8988T (cell line): ENCODE results near the gene TMEM135.
"Not testable (repeated sequence)": the region's sequence is repeated elsewhere in the genome, so short reads cannot be mapped to it uniquely, and the experiment has no call there.

Source experiments
- DNase-seq: peaks from one replicate; pipeline ENCODE4 v3.0.0; 2011

Gene TMEM135

DNA sequence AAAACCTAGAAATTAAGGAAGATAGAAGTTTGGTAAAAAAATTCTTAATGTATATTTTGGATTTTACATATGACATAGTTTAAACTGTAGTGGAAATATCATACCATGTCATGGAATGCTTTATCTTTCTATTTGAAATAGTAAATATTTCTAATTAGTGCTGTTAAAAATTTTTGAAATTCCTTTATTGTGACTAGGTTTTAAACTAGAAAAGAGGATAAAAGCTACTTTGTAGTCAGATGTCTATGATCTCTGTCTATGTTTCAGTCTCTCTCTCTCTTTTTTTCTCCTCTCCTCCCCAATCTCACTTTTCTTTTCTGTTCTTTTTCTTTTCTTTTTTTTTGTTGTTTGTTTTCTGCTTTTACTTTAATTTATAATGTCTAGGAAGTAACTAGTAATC is 226.2 kb downstream of the TMEM135 start:
- DNase-seq, result no peak

DNA sequence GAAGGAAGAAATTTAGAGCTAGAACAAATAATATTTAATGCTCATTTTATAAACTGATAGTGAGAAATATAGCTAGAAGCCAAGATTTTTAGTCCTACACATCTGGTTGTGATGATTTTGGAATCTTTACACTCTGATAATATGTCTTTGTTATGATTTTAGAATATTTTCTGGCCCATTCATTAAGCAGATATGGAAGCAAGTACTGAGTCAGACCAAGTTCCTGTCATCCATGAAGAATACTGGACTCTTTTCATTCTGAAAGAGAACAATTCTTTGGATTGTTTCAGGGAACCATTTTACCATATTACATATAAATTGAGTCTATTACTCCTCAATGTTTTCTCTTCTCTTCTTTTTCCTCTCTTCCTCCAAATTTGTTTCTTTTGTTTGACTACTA is 227.4 kb downstream of the TMEM135 start:
- no peak for DNase-seq

DNA sequence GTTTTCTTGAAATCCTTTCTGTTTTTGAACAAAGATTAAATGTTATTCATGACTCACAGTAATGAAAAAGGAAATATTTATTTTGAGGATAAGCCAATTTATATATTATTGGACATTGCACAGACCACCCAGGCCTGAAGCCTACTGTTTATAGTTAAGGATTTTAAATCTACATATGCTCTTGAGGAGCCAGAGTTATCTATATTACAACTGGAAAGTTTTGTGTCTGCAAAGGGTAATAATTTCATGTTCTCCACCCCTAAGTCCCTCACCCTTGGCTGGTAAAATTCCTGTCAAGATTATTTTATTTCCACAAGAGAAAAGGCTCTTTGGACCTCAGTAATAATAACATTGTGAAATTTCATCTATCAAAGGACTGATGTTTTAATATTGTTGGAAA is 228.2 kb downstream of the TMEM135 start:
- no peak for DNase-seq

DNA sequence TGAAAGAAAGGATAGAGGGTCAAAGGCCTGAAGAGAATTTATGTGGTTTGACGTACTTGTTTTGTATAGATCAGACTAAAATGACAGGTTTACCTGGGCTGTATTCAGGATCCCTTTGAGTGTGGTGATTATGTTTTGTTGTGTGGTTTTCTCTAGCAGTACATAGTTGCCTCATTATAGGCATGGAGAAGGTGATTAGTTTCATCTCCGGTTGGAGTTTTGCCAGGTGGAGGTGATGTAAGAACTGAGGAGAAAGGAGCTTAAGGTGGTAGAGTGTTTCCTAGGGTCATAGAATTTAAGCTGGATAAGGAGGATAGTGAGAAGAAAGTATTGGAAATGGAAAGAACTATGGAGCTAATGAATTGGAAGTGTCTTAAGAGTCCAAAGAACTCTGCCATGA is 229.0 kb downstream of the TMEM135 start:
- DNase-seq, result no peak

DNA sequence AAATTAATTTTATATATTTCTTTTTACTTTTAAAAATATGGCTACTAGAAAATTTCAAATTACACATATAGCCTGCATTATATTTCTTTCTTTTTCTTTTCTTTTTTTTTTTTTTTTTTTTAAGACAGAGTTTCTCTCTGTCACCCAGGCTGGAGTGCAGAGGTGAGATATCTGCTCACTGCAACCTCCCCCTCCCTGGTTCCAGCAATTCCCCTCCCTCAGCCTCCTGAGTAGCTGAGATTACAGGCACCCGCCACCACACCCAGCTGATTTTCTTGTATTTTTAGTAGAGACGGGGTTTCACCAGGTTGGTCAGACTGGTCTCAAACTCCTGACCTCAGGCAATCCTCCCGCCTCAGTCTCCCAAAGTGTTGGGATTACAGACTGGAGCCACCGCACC is 234.2 kb downstream of the TMEM135 start:
- not testable (repeated sequence) for DNase-seq

DNA sequence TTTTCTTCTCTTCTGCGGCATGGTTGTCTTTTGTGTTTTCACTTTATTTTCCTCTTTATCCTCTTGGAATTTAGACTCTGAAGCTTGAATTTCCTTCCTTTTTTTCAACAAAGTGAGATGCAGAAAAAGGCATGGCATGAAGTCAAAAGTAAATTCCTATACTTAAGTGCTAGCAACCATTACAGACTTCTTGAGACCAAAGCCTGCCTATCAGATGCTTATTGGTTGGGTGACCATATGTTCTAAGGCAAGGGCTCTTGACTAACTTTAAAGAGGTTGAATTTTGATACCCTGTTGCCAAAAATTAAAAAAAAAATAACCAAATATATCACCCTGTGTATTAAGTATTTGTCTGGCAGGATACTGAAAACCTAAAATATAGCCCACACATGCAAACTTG is 237.4 kb downstream of the TMEM135 start:
- DNase-seq, result no peak

DNA sequence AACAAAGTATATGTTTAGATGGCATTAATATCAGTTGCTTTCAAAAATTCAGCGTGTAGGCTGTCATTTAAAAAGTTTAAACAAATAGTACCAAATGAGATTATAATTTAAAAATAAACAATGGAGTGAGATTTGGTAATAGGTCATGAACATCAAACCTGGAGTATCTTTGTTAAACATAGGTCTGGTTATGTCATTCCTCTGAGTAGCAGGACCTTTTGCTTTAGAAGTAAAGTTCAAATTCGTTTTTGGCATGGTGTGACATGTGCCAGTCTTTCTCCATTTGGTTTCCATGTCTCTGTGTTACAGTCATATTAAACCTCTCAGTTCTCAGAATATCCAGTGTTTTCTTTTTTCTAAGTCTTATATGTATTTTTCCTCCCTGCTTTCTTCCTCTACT is 242.4 kb downstream of the TMEM135 start:
- DNase-seq, result no peak

DNA sequence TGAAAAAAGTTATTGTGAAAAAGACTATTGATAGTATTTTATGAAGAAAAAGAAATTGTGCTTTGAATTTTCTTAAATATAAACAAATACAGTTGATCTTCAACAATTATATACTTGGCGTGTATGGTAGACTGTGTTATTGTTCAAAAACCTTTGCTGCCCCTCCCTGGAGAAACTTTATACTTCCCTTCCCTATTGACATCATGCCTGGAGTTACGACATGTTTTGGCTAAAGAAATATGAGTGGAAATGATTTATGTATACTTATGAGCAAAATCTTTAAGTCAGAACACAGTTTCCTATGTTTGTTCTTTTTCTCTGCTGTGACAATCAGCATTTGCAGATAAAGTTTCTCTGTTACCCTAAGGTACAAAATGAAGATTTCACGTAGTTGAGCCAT is 243.8 kb downstream of the TMEM135 start:
- no peak for DNase-seq

DNA sequence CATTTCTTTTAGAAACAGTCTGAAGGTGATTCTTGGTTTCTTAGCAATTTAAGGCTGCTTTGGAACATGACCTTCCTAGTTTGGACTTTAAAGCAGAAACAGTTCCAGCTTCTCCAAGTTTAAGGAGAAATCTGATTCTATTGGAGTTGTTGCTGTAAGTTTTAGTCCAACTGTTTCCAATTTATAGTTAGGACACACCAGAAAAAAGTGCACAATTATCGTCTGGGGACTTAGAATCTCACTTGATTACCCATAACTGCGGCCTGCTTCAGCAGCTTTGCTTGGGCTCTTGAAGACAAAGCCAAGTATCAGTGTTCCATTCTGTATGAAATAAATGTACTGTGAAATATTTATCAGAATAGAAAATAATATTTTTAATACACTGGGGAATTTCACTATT is 246.6 kb downstream of the TMEM135 start:
- DNase-seq, result no peak

DNA sequence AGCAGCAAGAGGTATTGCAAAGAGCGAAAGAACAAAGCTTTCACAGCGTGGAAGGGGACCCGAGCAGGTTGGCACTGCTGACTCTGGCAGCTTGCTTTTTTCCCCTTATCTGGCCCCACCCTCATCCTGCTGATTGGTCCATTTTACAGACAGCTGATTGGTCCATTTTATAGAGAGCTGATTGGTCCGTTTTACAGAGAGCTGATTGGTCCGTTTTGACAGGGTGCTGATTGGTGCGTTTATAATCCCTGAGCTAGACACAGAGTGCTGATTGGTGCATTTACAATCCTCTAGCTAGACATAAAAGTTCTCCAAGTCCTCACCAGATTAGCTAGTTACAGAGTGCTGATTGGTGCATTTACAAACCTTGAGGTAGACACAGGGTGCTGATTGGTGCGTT is 247.9 kb downstream of the TMEM135 start:
- not testable (repeated sequence) for DNase-seq

DNA sequence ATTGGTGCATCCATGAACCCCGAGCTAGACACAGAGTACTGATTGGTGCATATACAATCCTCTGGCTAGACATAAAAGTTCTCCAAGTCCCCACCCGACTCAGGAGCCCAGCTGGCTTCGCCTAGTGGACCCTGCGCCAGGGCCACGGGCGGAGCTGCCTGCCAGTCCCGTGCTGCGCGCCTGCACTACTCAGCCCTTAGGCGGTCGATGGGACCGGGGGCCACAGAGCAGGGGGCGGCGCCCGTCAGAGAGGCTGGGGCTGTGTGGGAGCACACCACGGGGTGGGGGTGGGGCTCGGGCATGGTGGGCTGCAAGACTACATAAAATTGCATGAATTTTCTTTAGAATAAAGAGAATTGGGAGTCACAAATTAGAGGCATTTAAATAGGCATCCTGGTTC is 248.6 kb downstream of the TMEM135 start:
- no peak for DNase-seq

DNA sequence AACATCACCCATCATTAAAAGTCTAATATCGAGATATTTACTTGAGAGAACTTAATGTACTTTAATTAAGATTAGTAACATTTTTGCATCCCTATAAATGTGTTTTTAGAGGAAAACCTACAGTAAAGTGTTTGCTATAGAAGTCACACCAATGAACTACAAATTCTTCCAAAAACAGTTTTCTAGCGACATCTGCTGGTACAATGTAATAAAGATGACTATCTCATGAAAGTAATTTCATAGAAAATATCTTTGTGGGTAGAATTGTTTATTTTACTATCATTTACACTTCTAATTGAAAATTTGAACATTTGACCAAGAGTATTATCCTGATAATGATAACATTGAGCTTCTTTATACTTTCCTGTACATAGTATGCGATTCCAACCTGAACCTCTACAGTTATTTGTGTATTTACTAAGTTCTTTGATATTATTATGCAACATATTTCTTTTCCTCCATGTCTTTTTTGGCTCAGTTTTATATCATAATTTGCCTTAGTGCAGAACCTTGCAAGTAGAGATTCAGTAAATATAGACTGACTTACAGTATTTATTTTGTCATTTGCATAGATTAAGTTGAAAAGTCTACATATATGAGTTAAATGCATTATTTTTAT is 252.7 kb downstream of the TMEM135 start:
- peak; percentile 30 for DNase-seq

DNA sequence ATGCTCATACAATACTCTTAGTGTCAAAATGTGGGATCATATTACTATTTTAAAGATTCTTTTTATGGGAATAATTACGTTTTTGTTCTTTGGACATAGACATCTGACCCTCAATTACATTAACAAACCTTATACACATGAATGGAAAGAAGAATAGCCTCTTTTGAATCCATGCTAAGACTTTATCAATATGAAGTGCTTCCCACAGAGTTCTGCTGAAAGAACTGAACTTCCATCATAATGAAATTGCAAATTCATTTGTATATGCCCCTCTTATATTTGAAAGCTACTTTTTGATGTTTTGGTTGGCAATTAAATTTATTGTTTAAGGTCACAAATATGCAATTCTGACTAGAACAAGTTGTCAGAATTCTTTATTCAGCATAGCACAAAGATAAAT is 254.9 kb downstream of the TMEM135 start:
- no peak for DNase-seq

DNA sequence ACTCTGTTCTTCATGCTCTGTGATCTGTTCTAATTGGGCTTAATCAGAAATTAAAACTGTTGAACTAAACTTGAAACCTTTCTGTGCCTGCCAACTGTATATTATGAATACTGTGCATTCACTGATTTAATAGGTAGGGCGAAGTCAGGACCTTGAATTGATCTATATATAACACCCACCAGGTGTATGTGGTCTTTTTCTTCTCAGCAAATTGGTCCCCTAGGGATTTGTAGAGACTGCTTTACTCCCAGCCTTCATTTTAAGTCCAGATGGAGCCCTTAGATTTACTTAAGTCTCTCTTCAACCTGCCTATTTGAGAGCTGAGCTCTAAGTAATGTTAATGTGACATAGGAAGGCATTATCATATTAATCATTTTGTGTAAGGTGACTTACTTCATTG is 257.5 kb downstream of the TMEM135 start:
- no peak for DNase-seq

DNA sequence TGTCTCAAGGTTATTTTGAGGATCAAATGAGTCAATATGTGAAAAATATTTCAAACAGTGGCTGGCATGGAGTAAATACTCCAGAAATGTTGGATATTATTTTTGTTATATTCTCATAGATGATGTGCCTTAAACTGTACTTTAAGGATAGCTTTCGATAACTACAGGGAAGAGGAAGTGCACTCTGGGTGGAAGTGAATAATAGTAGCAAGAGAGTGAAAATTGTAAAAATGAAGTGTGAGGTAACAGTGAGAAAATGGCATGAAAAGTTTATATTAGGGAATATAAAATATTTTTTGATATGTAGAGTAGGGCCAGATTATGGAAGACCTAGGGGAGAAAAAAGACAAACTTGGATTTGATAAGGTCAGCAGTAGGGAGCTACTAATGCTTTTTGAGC is 258.9 kb downstream of the TMEM135 start:
- DNase-seq, result no peak

DNA sequence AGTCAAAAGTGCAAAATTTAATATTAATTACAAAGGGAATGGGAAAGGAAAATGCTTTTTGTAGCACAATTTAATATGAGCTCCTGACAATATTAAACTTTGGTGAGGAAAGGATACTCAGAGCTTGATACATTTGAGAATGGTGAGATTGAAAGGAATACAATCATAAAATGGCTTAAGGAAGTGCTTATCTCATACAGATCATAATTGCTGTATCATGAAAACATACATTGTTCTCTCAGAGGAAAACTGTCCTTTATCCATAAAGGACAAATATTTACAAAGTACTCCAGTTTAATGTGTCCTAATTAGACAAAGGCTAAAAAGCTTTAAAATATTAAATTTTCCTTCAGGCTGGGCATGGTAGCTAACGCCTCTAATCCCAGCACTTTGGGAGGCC is 260.4 kb downstream of the TMEM135 start:
- no peak for DNase-seq

DNA sequence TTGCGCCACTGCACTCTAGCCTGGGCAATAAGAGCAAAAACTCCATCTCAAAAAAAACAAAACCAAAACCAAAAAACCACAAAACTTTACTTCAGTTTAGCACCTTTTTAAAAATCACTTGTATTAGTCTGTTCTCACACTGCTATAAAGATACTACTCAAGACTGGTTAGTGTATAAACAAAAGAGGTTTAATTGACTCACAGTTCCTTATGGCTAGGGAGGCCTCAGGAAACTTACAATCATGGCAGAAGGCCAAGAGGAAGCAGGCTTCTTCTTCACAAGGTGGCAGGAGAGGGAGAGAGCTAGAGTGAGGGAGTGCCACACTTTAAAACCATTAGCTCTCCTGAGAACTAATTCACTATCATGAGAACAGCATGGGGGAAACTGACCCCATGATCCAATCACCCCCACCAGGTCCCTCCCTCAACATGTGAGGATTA is 261.3 kb downstream of the TMEM135 start:
- no peak for DNase-seq

DNA sequence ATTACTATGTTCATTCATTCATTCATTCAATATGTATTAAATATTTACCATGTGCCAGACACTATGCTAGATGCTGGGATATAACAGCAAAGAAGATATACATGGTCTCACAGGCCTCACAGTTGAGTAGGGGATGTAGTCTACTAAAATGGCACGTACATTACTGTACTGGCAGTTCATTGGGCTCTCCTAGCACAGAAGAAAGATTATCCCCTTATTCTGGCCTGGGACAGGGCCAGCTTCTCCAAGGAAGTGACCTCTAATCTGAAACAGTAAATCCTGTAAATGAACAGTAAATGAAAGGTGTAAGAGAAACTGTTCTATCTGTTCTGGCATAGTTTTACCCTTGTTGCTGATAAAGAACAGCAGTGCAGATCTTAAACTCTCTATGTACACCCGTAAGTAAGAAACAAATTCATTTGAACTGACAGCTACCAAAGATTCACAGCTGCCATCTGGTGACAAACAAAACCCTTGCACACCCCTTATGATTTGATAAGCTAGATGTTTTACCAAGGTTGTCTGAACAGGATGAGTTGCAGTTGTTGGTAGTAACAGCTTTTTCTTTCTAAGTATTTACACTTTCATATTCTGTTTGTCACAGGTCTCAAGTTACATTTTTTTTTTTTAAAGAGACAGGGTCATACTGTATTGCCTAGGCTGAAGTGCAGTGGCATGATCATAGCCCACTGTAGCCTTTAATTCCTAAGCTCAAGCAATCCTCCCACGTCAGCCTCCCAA is 263.1 kb downstream of the TMEM135 start:
- DNase-seq, result no peak

DNA sequence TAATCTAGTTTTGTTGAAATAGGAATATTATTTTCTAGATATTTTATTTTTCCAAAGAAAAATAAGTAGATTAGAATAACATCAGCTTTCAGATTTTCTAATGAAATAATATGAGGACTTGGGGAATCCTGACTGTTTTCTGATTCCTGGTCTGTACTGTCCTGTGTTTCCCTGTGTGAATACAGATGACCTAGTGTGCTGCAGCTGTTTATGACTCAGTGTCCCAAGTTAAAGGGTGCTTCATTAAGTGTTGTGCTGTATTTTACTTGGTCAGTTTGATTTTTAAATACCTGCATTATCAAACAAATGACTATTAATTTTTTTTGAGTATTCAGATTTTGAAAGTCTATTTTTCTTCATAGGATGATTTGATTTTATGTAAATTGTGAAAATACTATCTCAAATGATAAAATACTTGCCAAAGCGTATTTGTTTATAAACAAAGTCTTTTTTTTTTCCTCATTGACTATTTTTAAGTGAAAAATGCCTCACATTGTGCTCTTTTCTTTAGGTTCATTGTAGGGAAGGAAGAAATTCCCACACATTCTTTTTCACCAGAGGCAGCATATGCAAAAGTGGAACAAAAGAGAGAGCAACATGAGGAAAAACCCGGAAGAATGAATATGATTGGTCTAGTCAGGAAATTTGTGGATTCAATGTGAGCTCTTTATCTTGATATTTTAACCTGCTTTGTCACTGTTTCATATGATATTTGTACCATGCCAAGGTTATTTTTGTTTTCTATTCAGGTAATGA is 264.2 kb downstream of the TMEM135 start:
- DNase-seq, result no peak

DNA sequence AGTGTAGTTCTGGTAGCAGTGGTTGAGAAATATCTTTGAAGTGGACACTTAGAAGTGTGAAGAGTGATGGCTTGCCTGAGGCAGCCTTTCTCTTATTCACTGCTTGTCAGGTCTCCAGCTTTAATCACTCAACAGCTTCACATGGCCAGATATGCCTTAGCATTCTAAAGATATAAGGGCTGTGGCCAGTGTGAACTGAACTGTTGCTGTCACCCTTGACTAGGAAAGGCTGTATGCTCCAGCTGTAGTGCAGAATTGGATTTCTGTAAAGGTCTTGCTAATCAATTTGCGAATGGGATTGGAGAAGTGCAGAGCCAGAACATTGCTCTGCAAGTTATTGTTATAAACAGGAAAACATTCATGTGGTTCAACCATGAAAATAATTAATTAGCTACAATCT is 266.7 kb downstream of the TMEM135 start:
- DNase-seq, result no peak

DNA sequence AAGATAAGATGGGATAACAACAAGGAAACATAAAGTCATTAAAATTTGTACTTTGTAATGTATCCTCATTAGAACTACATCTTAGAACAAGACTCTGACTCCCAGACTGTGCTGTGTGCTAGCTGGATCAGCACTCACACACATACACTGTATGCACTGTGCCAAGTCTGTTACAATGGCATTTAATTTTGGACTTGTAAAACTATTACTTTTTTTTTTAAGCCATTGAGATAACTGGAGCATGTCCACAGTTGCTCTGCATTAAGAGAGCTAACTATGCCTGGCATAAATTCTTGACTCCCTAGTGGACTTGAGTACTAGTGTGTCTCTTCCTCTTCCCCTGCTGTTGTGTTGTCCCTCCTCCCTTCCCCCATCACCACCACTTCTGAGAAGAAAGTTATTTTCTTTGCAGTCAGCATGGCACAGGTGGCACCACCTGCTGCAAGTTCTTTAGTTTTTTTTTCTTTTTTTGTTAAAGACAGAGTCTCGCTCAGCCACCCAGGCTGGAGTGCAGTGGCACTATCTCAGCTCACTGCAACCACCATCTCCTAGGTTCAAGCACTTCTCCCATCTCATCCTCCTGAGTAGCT is 268.6 kb downstream of the TMEM135 start:
- no peak for DNase-seq

DNA sequence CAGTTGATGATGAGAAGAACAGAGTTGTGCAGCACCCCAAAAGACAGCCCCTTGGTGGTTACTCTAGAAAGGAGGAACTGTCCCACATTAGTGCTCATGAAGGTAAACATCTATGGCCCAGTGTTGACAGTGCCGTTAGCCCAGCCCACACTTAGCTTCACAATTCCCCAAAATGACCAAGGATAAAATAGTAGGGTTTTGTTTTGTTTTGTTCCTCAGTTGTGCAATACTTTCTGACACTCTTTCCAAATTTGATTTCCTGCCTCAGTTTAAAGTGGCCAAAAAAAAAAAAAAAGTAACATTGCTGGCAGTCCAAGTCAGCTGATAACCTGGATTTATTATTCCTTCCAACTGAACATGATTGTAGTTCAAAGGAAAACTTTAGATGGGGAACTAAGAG is 269.4 kb downstream of the TMEM135 start:
- DNase-seq, result no peak

DNA sequence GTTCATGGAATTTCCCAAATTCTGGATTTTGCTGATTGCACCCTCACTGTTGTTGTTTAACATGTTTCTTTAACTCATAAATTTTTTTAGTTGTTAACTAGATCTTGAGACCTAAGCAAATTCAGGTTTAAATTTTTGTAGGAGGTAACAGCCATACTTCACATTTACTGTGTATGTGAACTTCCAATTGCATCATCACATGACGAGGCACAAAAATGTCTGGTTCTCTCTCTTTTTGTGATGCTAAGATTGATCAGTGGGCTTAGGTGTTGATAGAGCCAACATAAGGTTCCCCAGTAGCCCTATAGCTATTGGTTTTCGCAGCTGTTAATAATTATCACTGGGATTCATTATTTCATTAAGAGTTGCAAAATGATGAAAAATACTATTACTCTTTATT is 277.5 kb downstream of the TMEM135 start:
- DNase-seq, result no peak

DNA sequence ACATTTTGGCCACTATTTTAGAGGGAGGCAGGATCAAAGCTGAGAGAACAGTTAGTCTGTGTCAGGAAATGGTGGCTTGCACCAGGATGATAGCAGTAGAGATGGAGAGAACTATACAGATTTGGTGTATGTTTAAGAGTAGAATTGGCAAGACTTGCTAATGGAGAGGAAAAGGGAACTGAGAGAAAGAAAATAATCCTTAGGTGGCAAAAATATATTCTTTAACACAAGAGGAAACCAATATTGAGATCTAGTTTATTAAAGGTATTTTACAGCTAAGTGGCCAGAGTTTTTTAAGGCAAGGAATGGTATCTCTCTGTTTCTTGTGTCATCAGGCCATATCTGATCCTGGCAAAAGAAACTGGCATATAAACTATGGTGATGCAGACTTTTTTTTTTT is 278.8 kb downstream of the TMEM135 start:
- DNase-seq, result no peak
